GM23248 (cell line): ENCODE measurements around the gene UBTF. TPM values are rescaled to one million over a fixed set of nuclear protein-coding genes. Genes with fewer than 3 reads are reported as not detected.

Source experiments
- DNase-seq: peaks from one replicate; pipeline ENCODE4 v3.0.0-alpha.2; 2015
- H2AFZ ChIP-seq: fragments of 200-600 bp; sonication (generic); 2 replicates; pipeline ENCODE4 v1.6.1; 2016; ENCODE audit warnings: antibody characterized with exemption
- H3F3A ChIP-seq: fragments of 200-600 bp; sonication (generic); 2 replicates; pipeline ENCODE4 v1.6.1; 2016; ENCODE audit warnings: mild to moderate bottlenecking, antibody characterized with exemption, mixed run types; ENCODE audit not compliant: insufficient read depth
- H3K27ac ChIP-seq: fragments of 200-600 bp; sonication (generic); 2 replicates; pipeline ENCODE4 v1.5.1; 2016; ENCODE audit warnings: mild to moderate bottlenecking
- H3K27me3 ChIP-seq: fragments of 200-600 bp; sonication (generic); replicated peaks from 2 replicates; pipeline ENCODE4 v1.6.1; 2016; ENCODE audit warnings: mild to moderate bottlenecking; ENCODE audit not compliant: insufficient read depth
- H3K36me3 ChIP-seq: fragments of 200-600 bp; sonication (generic); 2 replicates; pipeline ENCODE4 v1.6.1; 2016; ENCODE audit warnings: low read depth, mild to moderate bottlenecking
- H3K4me1 ChIP-seq: fragments of 200-600 bp; sonication (generic); 2 replicates; pipeline ENCODE4 v1.6.1; 2016; ENCODE audit warnings: mild to moderate bottlenecking; ENCODE audit not compliant: insufficient read depth
- H3K4me2 ChIP-seq: fragments of 200-600 bp; sonication (generic); one replicate; pipeline ENCODE4 v1.6.1; 2016; ENCODE audit warnings: mild to moderate bottlenecking; ENCODE audit not compliant: unreplicated experiment
- H3K4me3 ChIP-seq: fragments of 200-600 bp; sonication (generic); 2 replicates; pipeline ENCODE4 v1.5.1; 2016; ENCODE audit warnings: mild to moderate bottlenecking
- H3K79me2 ChIP-seq: fragments of 200-600 bp; sonication (generic); 2 replicates; pipeline ENCODE4 v1.6.1; 2016; ENCODE audit warnings: mild to moderate bottlenecking; ENCODE audit not compliant: insufficient read depth
- H3K9ac ChIP-seq: fragments of 200-600 bp; sonication (generic); 2 replicates; pipeline ENCODE4 v1.6.1; 2016; ENCODE audit warnings: mild to moderate bottlenecking
- H3K9me2 ChIP-seq: fragments of 200-600 bp; sonication (generic); 2 replicates; pipeline ENCODE4 v1.6.1; 2016; ENCODE audit warnings: mixed run types, mild to moderate bottlenecking, moderate library complexity; ENCODE audit not compliant: insufficient read depth
- H3K9me3 ChIP-seq: fragments of 200-600 bp; sonication (generic); one replicate; pipeline ENCODE4 v1.6.1; 2017; ENCODE audit warnings: low read depth
- H4K20me1 ChIP-seq: fragments of 200-600 bp; sonication (generic); 2 replicates; pipeline ENCODE4 v1.6.0; 2016; ENCODE audit not compliant: insufficient read depth
- EZH2 ChIP-seq: fragments of 200-600 bp; sonication (generic); IDR thresholded peaks from 2 replicates; pipeline ENCODE4 v1.6.1; 2018; ENCODE audit warnings: antibody characterized with exemption, mild to moderate bottlenecking; ENCODE audit not compliant: insufficient read depth, poor library complexity, severe bottlenecking
- EZH2phosphoT487 ChIP-seq: fragments of 200-600 bp; sonication (generic); IDR thresholded peaks from 2 replicates; pipeline ENCODE4 v1.6.1; 2018; ENCODE audit warnings: antibody characterized with exemption, moderate library complexity, mild to moderate bottlenecking, low read depth; ENCODE audit not compliant: insufficient read depth
- WGBS, 2 experiments: methylation state at CpG; one replicate each; pipeline ENCODE4 v1.1.6; 2015 to 2017; ENCODE audit warnings: low lambda C conversion rate in 2 of 2, low coverage in 1 of 2; ENCODE audit errors: missing lambda C conversion rate in 2 of 2; 5-methylcytosine and 5-hydroxymethylcytosine counted together
- in situ Hi-C: fragments of 300-500 bp; cut with MboI; formaldehyde crosslinking; loops from 2 replicates; pipeline ENCODE4 v1.15.0; 2020
- polyA plus RNA-seq: library from polyadenylated mRNA; unstranded; fragments of >200 nt; fragmentation: Nextera tagmentation; extraction: Ambion mirVana; gene quantifications from 2 replicates; pipeline ENCODE4 v1.2.1, GENCODE V29; 2016
- total RNA-seq: library from RNA; depleted of rRNA; stranded (reverse); fragments of >200 nt; shearing (Covaris generic); gene quantifications from 2 replicates; pipeline ENCODE4 v1.2.3, GENCODE V29; 2014

The UBTF gene
- total and polyA plus RNA-seq, 2 experiments from 2014 or later = 48.2 to 62.3 TPM

DNA sequence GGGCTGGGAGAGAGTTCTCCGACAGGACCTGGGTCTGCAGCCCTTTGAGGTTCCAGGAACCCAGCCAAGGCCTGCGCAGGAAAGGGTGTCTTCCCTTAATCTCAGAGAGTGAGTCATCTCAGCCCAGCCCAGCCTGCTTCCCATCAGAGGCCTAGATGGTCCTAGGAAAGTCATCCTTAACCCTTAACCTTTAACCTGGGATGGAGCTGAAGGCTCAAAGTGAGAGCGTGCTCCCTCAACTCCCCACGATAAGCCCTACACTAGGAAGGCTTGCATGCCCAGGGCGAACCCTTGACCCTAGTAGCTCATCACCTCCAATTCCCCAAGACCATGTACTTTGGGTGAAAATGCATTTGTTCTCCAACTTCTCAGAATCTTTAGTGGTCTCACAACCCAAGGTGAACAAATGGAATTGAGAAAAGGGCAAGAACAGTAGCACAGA lies 15.0 kb downstream of the UBTF start:
- Histone ChIP-seq H3F3A (peaks cover 72% of the 10 kb centered on the region), H3K9me3 (no peaks in the 10 kb centered on the region), H3K79me2 (no peaks in the 10 kb centered on the region), H3K4me3 (no peak overlapping the region), H3K4me2 (peak overlapping the region; percentile 16), H4K20me1 (no peaks in the 10 kb centered on the region), H3K27me3 (no peaks in the 10 kb centered on the region), H2AFZ (no peak overlapping the region), H3K4me1 (peaks cover 34% of the 10 kb centered on the region), H3K36me3 (no peaks in the 10 kb centered on the region; the same call in 1 of the 2 replicates), H3K9ac (no peak overlapping the region), H3K9me2 (no peaks in the 10 kb centered on the region), H3K27ac (peak overlapping the region; percentile 60)
- in situ Hi-C loops = loop anchor here (25.0 kb wide), 2 partner anchors 333 to 433 kb away; no protein-coding TSS in a partner anchor
- WGBS, 2 experiments = 29 to 37% methylated on average over 5 of the region's 5 CpGs
- TF ChIP-seq EZH2phosphoT487 (no peak), EZH2 (no peak)
- peak; percentile 75 for DNase-seq

GRCh38 chr17:44203731-44204440 lies 15.6 kb downstream of the UBTF start:
- Histone ChIP-seq H3K9me3 (no peaks in the 10 kb centered on the region), H3K27ac (peak overlapping the region; percentile 60), H3K4me3 (no peak overlapping the region), H3K79me2 (peaks cover 2% of the 10 kb centered on the region; the same call in 1 of the 2 replicates), H3K27me3 (no peaks in the 10 kb centered on the region), H3F3A (peaks cover 67% of the 10 kb centered on the region), H3K4me1 (peaks cover 30% of the 10 kb centered on the region), H3K36me3 (no peaks in the 10 kb centered on the region), H4K20me1 (no peaks in the 10 kb centered on the region), H2AFZ (no peak overlapping the region), H3K9me2 (no peaks in the 10 kb centered on the region), H3K4me2 (peak overlapping the region; percentile 16), H3K9ac (no peak overlapping the region)
- DNase-seq = peak; percentile 74
- in situ Hi-C loops = loop anchor here (25.0 kb wide), 2 partner anchors 333 to 433 kb away; no protein-coding TSS in a partner anchor
- TF ChIP-seq EZH2phosphoT487 (no peak), EZH2 (no peak)
- 40 to 45% methylated on average over 9 of the region's 9 CpGs for WGBS, 2 experiments

GRCh38 chr17:44202756-44203155 lies 16.7 kb downstream of the UBTF start:
- Histone ChIP-seq H2AFZ (no peak overlapping the region), H3F3A (peaks cover 56% of the 10 kb centered on the region), H3K36me3 (no peaks in the 10 kb centered on the region), H3K4me2 (no peak overlapping the region), H4K20me1 (no peaks in the 10 kb centered on the region), H3K9me2 (no peaks in the 10 kb centered on the region), H3K4me3 (no peak overlapping the region), H3K27ac (peak overlapping the region; percentile 16; the same call in 1 of the 2 replicates), H3K4me1 (peaks cover 25% of the 10 kb centered on the region), H3K9ac (no peak overlapping the region), H3K27me3 (no peaks in the 10 kb centered on the region), H3K79me2 (peaks cover 13% of the 10 kb centered on the region), H3K9me3 (no peaks in the 10 kb centered on the region)
- 78 to 83% methylated on average over 4 of the region's 4 CpGs for WGBS, 2 experiments
- no peak for DNase-seq
- in situ Hi-C loops = loop anchor here (25.0 kb wide), 2 partner anchors 335 to 435 kb away; no protein-coding TSS in a partner anchor
- no peak for TF ChIP-seq EZH2phosphoT487
- no peak for TF ChIP-seq EZH2

DNA sequence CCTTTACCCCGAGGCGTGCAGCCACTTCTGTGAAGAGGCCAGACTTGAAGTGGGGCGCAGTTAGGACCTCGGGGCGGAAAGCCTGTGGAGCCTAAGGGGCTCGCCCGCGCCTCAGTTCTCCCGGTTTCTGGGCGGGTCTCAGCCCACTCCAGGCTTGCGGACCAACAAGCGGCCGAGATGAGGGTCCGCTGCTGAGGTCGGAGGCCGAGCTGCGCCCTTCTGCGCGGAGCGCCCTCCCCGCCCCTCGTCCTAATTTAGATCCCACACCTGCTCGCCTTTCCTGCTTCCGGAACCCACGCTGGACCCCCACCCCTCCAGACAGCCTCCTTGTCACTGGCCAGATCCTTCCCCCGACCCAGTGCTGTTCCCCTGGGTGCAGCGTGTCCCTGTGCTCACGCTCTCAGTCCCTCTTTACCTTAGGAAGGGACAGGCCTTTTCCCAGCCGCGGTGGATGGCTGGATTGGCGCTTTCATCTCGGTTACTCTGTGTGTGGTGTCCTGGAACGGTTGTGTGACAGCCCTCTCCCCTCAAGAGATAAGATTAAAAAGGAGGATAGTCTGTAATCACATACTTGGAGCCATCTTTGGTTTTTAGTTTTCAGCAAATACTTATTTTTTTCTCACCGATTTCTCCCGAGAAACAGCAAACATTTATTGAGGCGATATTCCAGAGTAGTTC lies 18.9 kb downstream of the UBTF start:
- 11% methylated on average over 30 to 36 of the region's 36 CpGs for WGBS, 2 experiments
- Histone ChIP-seq H3K27me3 (no peaks in the 10 kb centered on the region), H3K4me1 (peaks cover 28% of the 10 kb centered on the region), H3F3A (peaks cover 49% of the 10 kb centered on the region), H2AFZ (peak overlapping the region; percentile 78), H3K9me3 (no peaks in the 10 kb centered on the region), H3K9ac (peak overlapping the region; percentile 89), H3K36me3 (peaks cover 3% of the 10 kb centered on the region; the same call in 1 of the 2 replicates), H4K20me1 (no peaks in the 10 kb centered on the region), H3K27ac (peak overlapping the region; percentile 88), H3K9me2 (no peaks in the 10 kb centered on the region), H3K4me2 (peak overlapping the region; percentile 87), H3K4me3 (peak overlapping the region; percentile 89), H3K79me2 (peaks cover 29% of the 10 kb centered on the region)
- in situ Hi-C loops = loop anchor here (25.0 kb wide), 2 partner anchors 337 to 437 kb away; no protein-coding TSS in a partner anchor
- TF ChIP-seq EZH2phosphoT487 (no peak), EZH2 (no peak)
- peak; percentile 31 for DNase-seq
